OCI-LY7 (cell line): ENCODE data around the gene GMPR2. TPM values are rescaled to one million over a fixed set of nuclear protein-coding genes. Genes with fewer than 3 reads are reported as not detected.
A peak's percentile ranks its signal among the peaks of the same experiment; 100 is the strongest.

Experiments
- BruUV-seq: library from RNA; stranded (reverse); fragments of 400-500 nt; replicated peaks from 2 replicates; lab custom pipeline; 2021; lab: Mats Ljungman, UMichigan
- CTCF ChIA-PET: fragments of 300-600 bp; sonication (Branson Sonifier 250); formaldehyde crosslinking; loops from one replicate; lab custom pipeline; 2022; ENCODE audit warnings: antibody characterized with exemption; ENCODE audit not compliant: unreplicated experiment; lab: Charles Lee
- POLR2A ChIA-PET: fragments of 300-600 bp; sonication (Branson Sonifier 250); formaldehyde crosslinking; loops from one replicate; lab custom pipeline; 2022; ENCODE audit warnings: antibody characterized with exemption; lab: Charles Lee
- DNase-seq: peaks from one replicate; pipeline ENCODE4 v3.0.0-alpha.2; 2015; ENCODE audit warnings: low spot score
- H2AFZ ChIP-seq: fragments of 200-600 bp; sonication (generic), shearing (Covaris generic); 2 replicates; pipeline ENCODE4 v1.6.1; 2014; ENCODE audit warnings: mild to moderate bottlenecking, antibody characterized with exemption, low read length, moderate library complexity
- H3K27ac ChIP-seq: fragments of 200-600 bp; sonication (generic); 2 replicates; pipeline ENCODE4 v1.5.1; 2014; ENCODE audit warnings: mixed run types, low read depth, mild to moderate bottlenecking, moderate library complexity, low read length, inconsistent platforms; ENCODE audit not compliant: poor library complexity, severe bottlenecking
- H3K36me3 ChIP-seq: fragments of 200-600 bp; sonication (generic); 2 replicates; pipeline ENCODE4 v1.6.1; 2014; ENCODE audit warnings: mild to moderate bottlenecking, antibody characterized with exemption, low read length, moderate library complexity, mixed read lengths; ENCODE audit not compliant: insufficient read depth
- H3K4me1 ChIP-seq: fragments of 200-600 bp; sonication (generic); 2 replicates; pipeline ENCODE4 v1.5.1; 2014; ENCODE audit warnings: mild to moderate bottlenecking, low read length; ENCODE audit not compliant: insufficient read depth, poor library complexity, severe bottlenecking
- H3K4me2 ChIP-seq: fragments of 200-600 bp; sonication (generic); 2 replicates; pipeline ENCODE4 v1.6.1; 2014; ENCODE audit warnings: mild to moderate bottlenecking, low read length
- H3K4me3 ChIP-seq: fragments of 200-600 bp; sonication (generic); 2 replicates; pipeline ENCODE4 v1.5.1; 2014; ENCODE audit warnings: mild to moderate bottlenecking, low read depth, low read length; ENCODE audit not compliant: poor library complexity, severe bottlenecking
- H3K79me2 ChIP-seq: fragments of 200-600 bp; sonication (generic); 2 replicates; pipeline ENCODE4 v1.6.1; 2016; ENCODE audit warnings: low read depth, mild to moderate bottlenecking, low read length, moderate library complexity, mixed read lengths; ENCODE audit not compliant: insufficient read depth
- H3K9me2 ChIP-seq: fragments of 200-600 bp; sonication (generic); 2 replicates; pipeline ENCODE4 v1.6.1; 2016; ENCODE audit warnings: mild to moderate bottlenecking, low read length, mixed read lengths; ENCODE audit not compliant: insufficient read depth
- H3K9me3 ChIP-seq: fragments of 200-600 bp; sonication (generic); 2 replicates; pipeline ENCODE4 v1.6.1; 2014; ENCODE audit warnings: mild to moderate bottlenecking, mixed run types, low read length, mixed read lengths
- H4K20me1 ChIP-seq: fragments of 200-600 bp; sonication (generic); 2 replicates; pipeline ENCODE4 v1.6.1; 2014; ENCODE audit warnings: mild to moderate bottlenecking, antibody characterized with exemption, low read length, moderate library complexity, mixed read lengths; ENCODE audit not compliant: insufficient read depth
- EZH2phosphoT487 ChIP-seq: fragments of 200-600 bp; sonication (generic); IDR thresholded peaks from 2 replicates; pipeline ENCODE4 v1.6.1; 2018; ENCODE audit warnings: low read depth, borderline replicate concordance, mild to moderate bottlenecking, mixed run types, antibody characterized with exemption, low read length, moderate library complexity, mixed read lengths
- intact Hi-C: fragments of 100-400 bp; cut with micrococcal nuclease; formaldehyde crosslinking; loops from one replicate; pipeline ENCODE4 v1.10.0; 2022; ENCODE audit not compliant: unreplicated experiment
- total RNA-seq, 2 experiments: library from RNA; depleted of rRNA in 1 of 2; stranded (reverse); fragments of >200 nt in 1 of 2; shearing (Covaris generic) in 1 of 2; gene quantifications; 2 replicates each; pipeline ENCODE4 v1.2.3, GENCODE V29; 2014 to 2022
- TF ChIP-seq, protein P1 (sequence below): fragments of 200-600 bp; sonication (generic); conservative IDR thresholded peaks from 2 replicates; pipeline ENCODE4 v1.5.1; 2014; ENCODE audit warnings: mild to moderate bottlenecking, antibody characterized with exemption, low read length, moderate library complexity, mixed read lengths

GMPR2 gene
- total RNA-seq, 2 experiments from 2014 or later: 51.4 to 62.3 TPM

GRCh38 chr14:24233538-24233866, 773 bp downstream of the GMPR2 start:
- Histone ChIP-seq H3K79me2 (peaks cover 39% of the 10 kb centered on the region), H3K4me1 (peaks cover 30% of the 10 kb centered on the region), H3K9me2 (no peaks in the 10 kb centered on the region), H3K27ac (peak overlapping the region; percentile 74), H3K4me2 (peak overlapping the region; percentile 87), H3K9me3 (no peaks in the 10 kb centered on the region), H3K4me3 (peak overlapping the region; percentile 84), H4K20me1 (no peaks in the 10 kb centered on the region), H2AFZ (no peak overlapping the region), H3K36me3 (peaks cover 50% of the 10 kb centered on the region)
- intact Hi-C loops: no loop called here
- ChIA-PET POLR2A (interaction anchor here (0.6 to 1.5 kb wide), 3 partner anchors 9 to 41 kb away, joined by 4 to 8 read pairs (median 4); partner anchors contain the start of genes CHMP4A and TINF2), CTCF (no interaction called here)
- no peak for DNase-seq
- no peak for TF ChIP-seq EZH2phosphoT487
- TF ChIP-seq, protein P1, sequence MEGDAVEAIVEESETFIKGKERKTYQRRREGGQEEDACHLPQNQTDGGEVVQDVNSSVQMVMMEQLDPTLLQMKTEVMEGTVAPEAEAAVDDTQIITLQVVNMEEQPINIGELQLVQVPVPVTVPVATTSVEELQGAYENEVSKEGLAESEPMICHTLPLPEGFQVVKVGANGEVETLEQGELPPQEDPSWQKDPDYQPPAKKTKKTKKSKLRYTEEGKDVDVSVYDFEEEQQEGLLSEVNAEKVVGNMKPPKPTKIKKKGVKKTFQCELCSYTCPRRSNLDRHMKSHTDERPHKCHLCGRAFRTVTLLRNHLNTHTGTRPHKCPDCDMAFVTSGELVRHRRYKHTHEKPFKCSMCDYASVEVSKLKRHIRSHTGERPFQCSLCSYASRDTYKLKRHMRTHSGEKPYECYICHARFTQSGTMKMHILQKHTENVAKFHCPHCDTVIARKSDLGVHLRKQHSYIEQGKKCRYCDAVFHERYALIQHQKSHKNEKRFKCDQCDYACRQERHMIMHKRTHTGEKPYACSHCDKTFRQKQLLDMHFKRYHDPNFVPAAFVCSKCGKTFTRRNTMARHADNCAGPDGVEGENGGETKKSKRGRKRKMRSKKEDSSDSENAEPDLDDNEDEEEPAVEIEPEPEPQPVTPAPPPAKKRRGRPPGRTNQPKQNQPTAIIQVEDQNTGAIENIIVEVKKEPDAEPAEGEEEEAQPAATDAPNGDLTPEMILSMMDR: no peak
- BruUV-seq: no TSS peak

DNA sequence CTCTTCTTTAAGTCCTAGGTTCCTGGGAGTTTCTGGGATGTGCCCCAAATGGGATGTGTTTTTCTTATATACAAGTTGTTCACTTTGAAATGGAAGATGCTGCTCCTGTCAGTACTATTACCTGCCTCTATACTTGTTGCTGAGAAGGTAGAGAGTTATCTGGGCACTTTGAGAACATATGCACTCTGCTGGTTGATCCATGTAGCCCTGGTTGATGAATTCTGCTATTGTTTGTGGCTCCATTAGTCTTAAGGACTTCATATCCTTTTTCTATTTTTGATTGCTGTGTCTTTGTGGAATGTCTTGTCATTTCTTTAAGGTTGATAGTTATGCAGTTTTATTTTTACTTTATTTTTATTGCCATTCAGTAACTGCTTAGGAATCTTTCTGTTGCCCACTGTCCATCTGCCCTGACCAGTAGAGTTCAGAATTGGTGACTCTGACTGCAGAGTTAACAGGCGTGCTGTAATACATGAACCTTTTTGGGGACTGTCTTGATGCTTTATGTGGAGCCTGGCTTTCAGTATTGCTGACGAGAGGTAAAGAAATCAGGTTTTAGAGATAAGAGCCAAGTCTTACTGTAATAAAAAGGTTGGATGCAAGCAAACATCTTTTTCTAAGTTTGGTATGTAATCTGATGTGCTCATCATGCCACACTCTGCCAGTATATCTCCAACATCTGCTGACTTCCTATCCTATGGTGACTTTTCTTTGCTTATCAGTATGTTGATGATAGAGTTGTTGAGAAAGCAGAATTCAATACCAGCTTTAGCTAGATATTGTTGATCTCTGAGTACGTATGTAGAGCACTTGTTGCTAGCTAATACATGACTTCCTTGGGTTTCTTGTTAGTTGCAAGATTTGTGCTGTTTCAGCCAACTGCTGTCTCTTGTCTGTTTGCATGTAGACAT, 1.6 kb downstream of the GMPR2 start:
- Histone ChIP-seq H4K20me1 (no peaks in the 10 kb centered on the region), H3K4me2 (peak overlapping the region; percentile 87), H3K9me3 (no peaks in the 10 kb centered on the region), H3K4me3 (peak overlapping the region; percentile 84), H2AFZ (no peak overlapping the region), H3K36me3 (peaks cover 55% of the 10 kb centered on the region), H3K79me2 (peaks cover 36% of the 10 kb centered on the region), H3K4me1 (peaks cover 30% of the 10 kb centered on the region), H3K27ac (no peak overlapping the region), H3K9me2 (no peaks in the 10 kb centered on the region)
- BruUV-seq: no TSS peak
- TF ChIP-seq, protein P1: no peak; the same call in 1 of the 2 replicates
- TF ChIP-seq EZH2phosphoT487: no peak
- POLR2A ChIA-PET: interaction anchor here (0.6 to 1.2 kb wide), 4 partner anchors 7 to 40 kb away, joined by 3 to 4 read pairs (median 4); partner anchors contain the start of gene CHMP4A
- CTCF ChIA-PET: no interaction called here
- no peak for DNase-seq
- intact Hi-C loops: no loop called here
